Measurements from ENCODE around the gene NEDD8. TPM values are rescaled to one million over a fixed set of nuclear protein-coding genes. Genes with fewer than 3 reads are reported as not detected.
A peak's percentile ranks its signal among the peaks of the same experiment; 100 is the strongest.

The NEDD8 gene
- total RNA-seq, 1 experiment from 2014 or later = 178 TPM

DNA sequence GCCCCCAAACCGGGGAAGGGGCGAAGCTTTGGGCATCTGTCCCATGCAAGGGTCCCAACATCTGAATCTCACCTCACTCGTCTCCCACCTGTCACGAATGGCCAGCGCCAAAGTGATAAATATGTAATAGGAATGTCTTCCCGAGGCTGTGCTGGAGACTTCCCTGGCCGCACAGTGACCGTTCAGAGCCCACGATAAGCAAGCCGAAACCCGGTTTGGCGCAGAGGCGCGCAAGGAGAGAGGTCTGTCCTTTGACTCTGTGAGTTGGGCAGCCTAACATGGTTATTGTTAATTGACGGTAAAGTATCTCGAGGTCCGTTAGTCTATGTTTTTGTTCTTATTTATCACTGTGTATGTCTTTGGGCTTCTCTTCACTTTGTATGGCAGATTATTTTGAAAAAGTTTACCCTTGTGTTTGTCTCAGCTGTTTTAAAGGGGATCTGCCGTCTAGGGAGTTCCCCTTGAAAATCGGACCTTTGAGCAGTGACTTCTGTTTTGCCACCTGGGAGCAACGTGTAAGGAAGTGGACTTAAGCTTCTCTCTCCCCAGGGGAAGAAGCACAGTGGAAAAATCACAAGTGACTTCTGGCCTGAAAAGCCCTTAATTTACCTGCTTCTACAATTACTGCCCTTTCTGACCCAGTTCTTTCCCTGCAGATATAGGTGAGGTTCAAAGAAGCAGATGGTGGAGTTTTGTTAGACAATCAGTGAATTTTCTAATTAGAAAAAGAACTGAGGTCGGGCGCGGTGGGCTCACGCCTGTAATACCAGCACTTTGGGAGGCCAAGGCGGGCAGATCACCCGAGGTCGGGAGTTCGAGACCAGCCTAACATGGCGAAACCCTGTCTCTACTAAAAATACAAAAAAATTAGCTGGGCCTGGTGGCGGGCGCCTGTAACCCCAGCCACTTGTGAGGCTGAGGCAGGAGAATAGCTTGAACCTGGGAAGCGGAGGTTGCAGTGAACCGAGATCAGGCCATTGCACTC is 35.8 kb downstream of the NEDD8 start:
- ChIA-PET CTCF (interaction anchor here (0.9 kb wide), 1 partner anchor 101 kb away, joined by 4 read pairs; no protein-coding TSS in a partner anchor), POLR2A (interaction anchor here (0.9 to 1.9 kb wide), 5 partner anchors 10 to 56 kb away, joined by 3 to 8 read pairs (median 4); partner anchors contain the start of genes CHMP4A, IRF9 and TINF2), RAD21 (ENCODE audit: low non-redundant PET in 1 of 2, low total read pairs in 2 of 2, uncharacterized antibody in 2 of 2, unreplicated experiment in 2 of 2) (no interaction called here)
- peak overlapping the region; percentile 96 for H3K27ac ChIP-seq (ENCODE audit: low read depth, low read length)
- H4K20me1 ChIP-seq (ENCODE audit: insufficient read depth) = no peaks in the 10 kb centered on the region
- TSS peak; percentile 73 for BruUV-seq (replicated peaks)
- peak overlapping the region; percentile 91 for H3K9ac ChIP-seq (ENCODE audit: low read length)
- no peak for TF ChIP-seq RAD21 (IDR thresholded peaks at IDR 0.05; ENCODE audit: low read depth)
- peaks cover 33% of the 10 kb centered on the region for H3K79me2 ChIP-seq (ENCODE audit: insufficient read depth, low read length)
- no peaks in the 10 kb centered on the region for H3K9me2 ChIP-seq (ENCODE audit: insufficient read depth)
- no peak overlapping the region for H2AFZ ChIP-seq (ENCODE audit: low read depth, low read length, poor library complexity, severe bottlenecking)
- H3K9me3 ChIP-seq (ENCODE audit: control insufficient read depth in 1 of 2, insufficient read depth in 1 of 2, low read depth in 1 of 2, low read length in 2 of 2) = peaks cover 0 to 2% of the 10 kb centered on the region in 2 experiments; a peak in 1 of 4 replicates
- intact Hi-C loops (cut with micrococcal nuclease) = no loop called here
- ATAC-seq (peak; percentile 22), DNase-seq (ENCODE audit: low read depth, low spot score) (no peak)
- peak overlapping the region; percentile 84 for H3K4me2 ChIP-seq (ENCODE audit: low read length)
- H3K36me3 ChIP-seq (ENCODE audit: control insufficient read depth in 1 of 2, insufficient read depth in 2 of 2, low read length in 2 of 2) = peaks cover 10 to 14% of the 10 kb centered on the region in 2 experiments
- H3K4me3 ChIP-seq (replicated peaks in 1 of 2; ENCODE audit: low read depth in 1 of 2, low read length in 2 of 2) = peak overlapping the region; percentile 85 to 88
- H3K27me3 ChIP-seq (ENCODE audit: insufficient read depth, low read length) = no peaks in the 10 kb centered on the region
- H3K4me1 ChIP-seq (ENCODE audit: control insufficient read depth in 1 of 2, insufficient read depth in 2 of 2, low read length in 2 of 2) = peaks cover 14 to 26% of the 10 kb centered on the region in 2 experiments

DNA sequence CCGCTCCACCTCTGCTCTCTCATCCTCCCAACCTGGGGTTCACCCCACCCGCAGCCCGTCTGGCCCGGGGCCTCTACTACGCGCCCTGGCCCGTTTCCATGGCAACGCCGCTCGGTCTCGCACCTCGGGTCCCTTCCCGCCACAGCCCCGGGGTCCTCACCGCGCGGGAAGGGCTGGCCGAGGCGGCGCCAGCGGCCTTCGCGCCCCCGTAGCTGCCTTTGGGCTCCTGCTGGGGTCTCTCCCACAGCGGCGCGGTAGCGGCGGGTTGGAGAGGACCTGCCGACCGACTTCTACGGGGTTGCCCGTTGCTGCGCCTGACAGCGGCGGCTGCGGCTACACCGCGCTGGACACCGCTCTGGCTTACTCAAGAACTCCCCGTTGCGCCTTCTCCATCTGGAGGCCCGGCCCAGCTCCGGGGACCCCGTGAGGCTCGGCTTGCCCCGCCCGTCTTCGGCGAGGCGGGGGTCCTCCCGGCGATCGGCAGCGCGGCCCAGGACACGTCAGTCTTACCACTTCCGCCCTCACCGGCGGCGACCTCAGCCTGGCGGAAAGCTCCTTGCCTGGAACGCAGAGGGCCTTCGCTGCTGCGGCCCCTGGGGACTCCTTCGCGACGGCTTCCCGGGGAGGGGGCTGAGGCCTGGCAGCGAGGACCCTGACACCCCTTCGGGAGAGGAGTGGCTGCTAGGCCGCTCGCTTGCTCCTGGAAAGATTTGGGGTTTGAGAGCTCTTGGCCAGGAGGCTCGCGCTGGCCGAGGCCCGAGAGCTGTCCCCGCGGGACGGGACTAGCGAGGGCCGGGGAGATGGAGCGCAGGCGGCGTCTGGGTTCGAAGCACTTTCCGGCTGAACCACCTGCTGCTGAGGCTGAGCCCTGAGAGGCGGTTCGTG is 36.7 kb downstream of the NEDD8 start, which contains the start of gene TM9SF1:
TSS of gene TM9SF1 (minus strand) at position 256 of the 885 bp plus-strand sequence. CDS start 422 bp downstream, outside the sequence.
- no peaks in the 10 kb centered on the region for H3K9me2 ChIP-seq (ENCODE audit: insufficient read depth)
- CTCF ChIA-PET = interaction anchor here (0.9 kb wide), 1 partner anchor 102 kb away, joined by 4 read pairs; no protein-coding TSS in a partner anchor
- peak; percentile 91 for ATAC-seq
- peaks cover 14 to 26% of the 10 kb centered on the region in 2 experiments for H3K4me1 ChIP-seq (ENCODE audit: control insufficient read depth in 1 of 2, insufficient read depth in 2 of 2, low read length in 2 of 2)
- peak within 1 kb of the TSS; percentile 96 for H3K27ac ChIP-seq (ENCODE audit: low read depth, low read length)
- peak within 1 kb of the TSS; percentile 85 to 88 for H3K4me3 ChIP-seq (replicated peaks in 1 of 2; ENCODE audit: low read depth in 1 of 2, low read length in 2 of 2)
- peaks cover 12% of the 10 kb centered on the region in 2 experiments; a peak in 3 of 4 replicates for H3K36me3 ChIP-seq (ENCODE audit: control insufficient read depth in 1 of 2, insufficient read depth in 2 of 2, low read length in 2 of 2)
- H3K27me3 ChIP-seq (ENCODE audit: insufficient read depth, low read length) = no peaks in the 10 kb centered on the region
- peaks cover 33% of the 10 kb centered on the region for H3K79me2 ChIP-seq (ENCODE audit: insufficient read depth, low read length)
- DNase-seq (ENCODE audit: low read depth, low spot score) = peak; percentile 57
- RAD21 ChIA-PET (ENCODE audit: low non-redundant PET in 1 of 2, low total read pairs in 2 of 2, uncharacterized antibody in 2 of 2, unreplicated experiment in 2 of 2) = no interaction called here
- no peaks in the 10 kb centered on the region for H4K20me1 ChIP-seq (ENCODE audit: insufficient read depth)
- no peaks in the 10 kb centered on the region for H3K9me3 ChIP-seq (ENCODE audit: control insufficient read depth in 1 of 2, insufficient read depth in 1 of 2, low read depth in 1 of 2, low read length in 2 of 2)
- H3K9ac ChIP-seq (ENCODE audit: low read length) = peak within 1 kb of the TSS; percentile 91
- intact Hi-C loops (cut with micrococcal nuclease) = no loop called here
- peak within 1 kb of the TSS; percentile 84 for H3K4me2 ChIP-seq (ENCODE audit: low read length)
- POLR2A ChIA-PET = interaction anchor here (0.9 to 1.9 kb wide), 5 partner anchors 11 to 55 kb away, joined by 3 to 8 read pairs (median 4); partner anchors contain the start of genes CHMP4A, IRF9 and TINF2
- no TSS peak for BruUV-seq (replicated peaks)
- peak within 1 kb of the TSS; percentile 41 for H2AFZ ChIP-seq (ENCODE audit: low read depth, low read length, poor library complexity, severe bottlenecking)
- TF ChIP-seq EZH2phosphoT487 (IDR thresholded peaks at IDR 0.05; ENCODE audit: borderline replicate concordance) (no peak), ZFX (IDR thresholded peaks at IDR 0.05) (peak; percentile 94), TCF7L2 (IDR thresholded peaks at IDR 0.05; ENCODE audit: borderline replicate concordance, extremely low read depth, insufficient read depth, insufficient read length) (no peak), POLR2A (IDR thresholded peaks at IDR 0.05; ENCODE audit: borderline replicate concordance, extremely low read depth, insufficient read depth, insufficient read length) (no peak), CBX3 (IDR thresholded peaks at IDR 0.05; ENCODE audit: low read depth) (no peak), JUND (IDR thresholded peaks at IDR 0.05) (0 out of 2 replicates have a peak, but pooled peaks have one; percentile 24), YY1 (IDR thresholded peaks at IDR 0.05; ENCODE audit: extremely low read depth, insufficient replicate concordance, low read depth, low read length) (no peak), FOSL1 (IDR thresholded peaks at IDR 0.05; ENCODE audit: low read depth) (peak; percentile 15; the same call in 1 of the 2 replicates)
- TF ChIP-seq, protein P1, sequence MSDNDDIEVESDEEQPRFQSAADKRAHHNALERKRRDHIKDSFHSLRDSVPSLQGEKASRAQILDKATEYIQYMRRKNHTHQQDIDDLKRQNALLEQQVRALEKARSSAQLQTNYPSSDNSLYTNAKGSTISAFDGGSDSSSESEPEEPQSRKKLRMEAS (IDR thresholded peaks at IDR 0.05) = peak; percentile 94
- TF ChIP-seq, protein P2, sequence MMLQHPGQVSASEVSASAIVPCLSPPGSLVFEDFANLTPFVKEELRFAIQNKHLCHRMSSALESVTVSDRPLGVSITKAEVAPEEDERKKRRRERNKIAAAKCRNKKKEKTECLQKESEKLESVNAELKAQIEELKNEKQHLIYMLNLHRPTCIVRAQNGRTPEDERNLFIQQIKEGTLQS (IDR thresholded peaks at IDR 0.05) = no peak
- TF ChIP-seq, protein P3, sequence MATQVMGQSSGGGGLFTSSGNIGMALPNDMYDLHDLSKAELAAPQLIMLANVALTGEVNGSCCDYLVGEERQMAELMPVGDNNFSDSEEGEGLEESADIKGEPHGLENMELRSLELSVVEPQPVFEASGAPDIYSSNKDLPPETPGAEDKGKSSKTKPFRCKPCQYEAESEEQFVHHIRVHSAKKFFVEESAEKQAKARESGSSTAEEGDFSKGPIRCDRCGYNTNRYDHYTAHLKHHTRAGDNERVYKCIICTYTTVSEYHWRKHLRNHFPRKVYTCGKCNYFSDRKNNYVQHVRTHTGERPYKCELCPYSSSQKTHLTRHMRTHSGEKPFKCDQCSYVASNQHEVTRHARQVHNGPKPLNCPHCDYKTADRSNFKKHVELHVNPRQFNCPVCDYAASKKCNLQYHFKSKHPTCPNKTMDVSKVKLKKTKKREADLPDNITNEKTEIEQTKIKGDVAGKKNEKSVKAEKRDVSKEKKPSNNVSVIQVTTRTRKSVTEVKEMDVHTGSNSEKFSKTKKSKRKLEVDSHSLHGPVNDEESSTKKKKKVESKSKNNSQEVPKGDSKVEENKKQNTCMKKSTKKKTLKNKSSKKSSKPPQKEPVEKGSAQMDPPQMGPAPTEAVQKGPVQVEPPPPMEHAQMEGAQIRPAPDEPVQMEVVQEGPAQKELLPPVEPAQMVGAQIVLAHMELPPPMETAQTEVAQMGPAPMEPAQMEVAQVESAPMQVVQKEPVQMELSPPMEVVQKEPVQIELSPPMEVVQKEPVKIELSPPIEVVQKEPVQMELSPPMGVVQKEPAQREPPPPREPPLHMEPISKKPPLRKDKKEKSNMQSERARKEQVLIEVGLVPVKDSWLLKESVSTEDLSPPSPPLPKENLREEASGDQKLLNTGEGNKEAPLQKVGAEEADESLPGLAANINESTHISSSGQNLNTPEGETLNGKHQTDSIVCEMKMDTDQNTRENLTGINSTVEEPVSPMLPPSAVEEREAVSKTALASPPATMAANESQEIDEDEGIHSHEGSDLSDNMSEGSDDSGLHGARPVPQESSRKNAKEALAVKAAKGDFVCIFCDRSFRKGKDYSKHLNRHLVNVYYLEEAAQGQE (IDR thresholded peaks at IDR 0.05; ENCODE audit: low read depth) = no peak

Measured in HCT116 (cell line).